SU-DHL-6 (cell line): ENCODE data around the gene GOPC.

Source experiments
- H2AFZ ChIP-seq: fragments of 200-600 bp; sonication (generic); 2 replicates; pipeline ENCODE4 v1.6.1; 2014; ENCODE audit warnings: low read depth, mild to moderate bottlenecking, moderate library complexity, mixed read lengths, antibody characterized with exemption, low read length; ENCODE audit not compliant: severe bottlenecking
- H3F3A ChIP-seq: fragments of 200-600 bp; shearing (Covaris generic); 2 replicates; pipeline ENCODE4 v1.6.0; 2016; ENCODE audit warnings: antibody characterized with exemption, mild to moderate bottlenecking; ENCODE audit not compliant: insufficient read depth
- H3K27ac ChIP-seq: fragments of 200-600 bp; sonication (generic); 2 replicates; pipeline ENCODE4 v1.5.1; 2016; ENCODE audit warnings: low read depth, mild to moderate bottlenecking, low read length, moderate library complexity, mixed read lengths
- H3K27me3 ChIP-seq: fragments of 200-600 bp; sonication (generic), shearing (Covaris generic); 2 replicates; pipeline ENCODE4 v1.6.0; 2014; ENCODE audit warnings: mild to moderate bottlenecking, low read length
- H3K36me3 ChIP-seq: fragments of 200-600 bp; sonication (generic); 2 replicates; pipeline ENCODE4 v1.6.1; 2014; ENCODE audit warnings: mild to moderate bottlenecking, low read length, mixed read lengths
- H3K4me2 ChIP-seq: fragments of 300-600, 200-600 bp; shearing (Covaris generic), sonication (generic); 2 replicates; pipeline ENCODE4 v1.6.0; 2014; ENCODE audit warnings: low read length, low read depth, mild to moderate bottlenecking; ENCODE audit not compliant: poor library complexity, severe bottlenecking
- H3K4me3 ChIP-seq: fragments of 200-600 bp; sonication (generic); 2 replicates; pipeline ENCODE4 v1.5.1; 2014; ENCODE audit warnings: antibody characterized with exemption, low read length, mild to moderate bottlenecking, mixed read lengths; ENCODE audit not compliant: insufficient read depth, poor library complexity, severe bottlenecking
- H3K79me2 ChIP-seq: fragments of 200-600 bp; sonication (generic); 2 replicates; pipeline ENCODE4 v1.6.1; 2014; ENCODE audit warnings: mild to moderate bottlenecking, low read length, moderate library complexity; ENCODE audit not compliant: insufficient read depth
- H3K9ac ChIP-seq: fragments of 200-600 bp; sonication (generic); 2 replicates; pipeline ENCODE4 v1.7.0; 2014; ENCODE audit warnings: mild to moderate bottlenecking, low read length
- H3K9me2 ChIP-seq: fragments of 200-600 bp; sonication (generic); replicated peaks from 2 replicates; pipeline ENCODE4 v1.6.1; 2014; ENCODE audit warnings: low read length; ENCODE audit not compliant: insufficient read depth
- H3K9me3 ChIP-seq: fragments of 200-600 bp; sonication (generic); 2 replicates; pipeline ENCODE4 v1.6.1; 2014; ENCODE audit warnings: low read length, mixed read lengths; ENCODE audit not compliant: insufficient read depth
- H4K20me1 ChIP-seq: fragments of 200-600 bp; sonication (generic); 2 replicates; pipeline ENCODE4 v1.6.1; 2014; ENCODE audit warnings: low read depth, mild to moderate bottlenecking, antibody characterized with exemption, low read length, moderate library complexity, mixed read lengths
- CTCF ChIP-seq: fragments of 200-600 bp; sonication (generic); IDR thresholded peaks from one replicate; pipeline ENCODE4 v1.5.1; 2017; ENCODE audit warnings: antibody characterized with exemption, mild to moderate bottlenecking, low read length, moderate library complexity; ENCODE audit not compliant: insufficient read depth, poor library complexity, severe bottlenecking
- EZH2phosphoT487 ChIP-seq: fragments of 200-600 bp; sonication (generic), shearing (Covaris generic); conservative IDR thresholded peaks from 2 replicates; pipeline ENCODE4 v1.6.1; 2018; ENCODE audit warnings: mild to moderate bottlenecking, antibody characterized with exemption, low read length, moderate library complexity, mixed read lengths

GOPC gene

GRCh38 chr6:117513778-117514365, 88.4 kb downstream of the GOPC start:
- Histone ChIP-seq H4K20me1 (no peaks in the 10 kb centered on the region), H3K4me2 (no peak overlapping the region), H3K27ac (no peak overlapping the region)

GRCh38 chr6:117512987-117513573, 89.2 kb downstream of the GOPC start:
- H4K20me1 ChIP-seq = no peaks in the 10 kb centered on the region
- no peak overlapping the region for H3K9ac ChIP-seq
- H3K27ac ChIP-seq = no peak overlapping the region
- TF ChIP-seq EZH2phosphoT487 (no peak), CTCF (no peak)
- no peaks in the 10 kb centered on the region for H3K9me3 ChIP-seq
- no peak overlapping the region for H2AFZ ChIP-seq
- H3K27me3 ChIP-seq = no peaks in the 10 kb centered on the region
- H3K9me2 ChIP-seq = no peaks in the 10 kb centered on the region
- H3F3A ChIP-seq = no peaks in the 10 kb centered on the region
- no peaks in the 10 kb centered on the region for H3K79me2 ChIP-seq
- H3K4me3 ChIP-seq = no peak overlapping the region
- no peak overlapping the region for H3K4me2 ChIP-seq
- no peaks in the 10 kb centered on the region for H3K36me3 ChIP-seq

More at GRCh38 chr6:117513778-117514365, 88.4 kb downstream of the GOPC start:
- Histone ChIP-seq H3K79me2 (no peaks in the 10 kb centered on the region), H3K36me3 (no peaks in the 10 kb centered on the region), H3K9me2 (no peaks in the 10 kb centered on the region), H3K27me3 (no peaks in the 10 kb centered on the region), H3K4me3 (no peak overlapping the region), H3K9me3 (no peaks in the 10 kb centered on the region), H3F3A (no peaks in the 10 kb centered on the region), H2AFZ (no peak overlapping the region), H3K9ac (no peak overlapping the region)
- no peak for TF ChIP-seq EZH2phosphoT487
- no peak for TF ChIP-seq CTCF

GRCh38 chr6:117512056-117512828, 90.1 kb downstream of the GOPC start:
- no peak overlapping the region for H3K27ac ChIP-seq
- TF ChIP-seq EZH2phosphoT487 (no peak), CTCF (no peak)
- no peaks in the 10 kb centered on the region for H3K9me3 ChIP-seq
- H2AFZ ChIP-seq = no peak overlapping the region
- H3F3A ChIP-seq = no peaks in the 10 kb centered on the region
- H3K9me2 ChIP-seq = no peaks in the 10 kb centered on the region
- H3K36me3 ChIP-seq = no peaks in the 10 kb centered on the region
- no peaks in the 10 kb centered on the region for H3K27me3 ChIP-seq
- no peak overlapping the region for H3K4me2 ChIP-seq
- H4K20me1 ChIP-seq = no peaks in the 10 kb centered on the region
- H3K79me2 ChIP-seq = no peaks in the 10 kb centered on the region
- no peak overlapping the region for H3K9ac ChIP-seq
- H3K4me3 ChIP-seq = no peak overlapping the region
